Smooth muscle cell (in vitro differentiated cells): ENCODE measurements around the gene RASSF3. TPM values are rescaled to one million over a fixed set of nuclear protein-coding genes. Genes with fewer than 3 reads are reported as not detected.

Source experiments
- DNase-seq: peaks from one replicate; lab custom pipeline; 2025; ENCODE audit not compliant: unreplicated experiment; lab: John Stamatoyannopoulos, UW
- H2AFZ ChIP-seq: fragments of 200-600 bp; sonication (generic); 2 replicates; pipeline ENCODE4 v1.6.0; 2016; ENCODE audit warnings: antibody characterized with exemption, low read depth, mild to moderate bottlenecking
- H3F3A ChIP-seq: fragments of 200-600 bp; sonication (generic); 2 replicates; pipeline ENCODE4 v1.6.0; 2017; ENCODE audit warnings: antibody characterized with exemption, low read depth
- H3K27ac ChIP-seq: fragments of 200-600 bp; sonication (generic); 2 replicates; pipeline ENCODE4 v1.5.1; 2016; ENCODE audit warnings: low read depth, mild to moderate bottlenecking
- H3K27me3 ChIP-seq: fragments of 200-600 bp; sonication (generic); 2 replicates; pipeline ENCODE4 v1.6.1; 2016; ENCODE audit warnings: low read depth, mild to moderate bottlenecking
- H3K36me3 ChIP-seq: fragments of 200-600 bp; sonication (generic); 2 replicates; pipeline ENCODE4 v1.5.1; 2016; ENCODE audit warnings: low read depth
- H3K4me1 ChIP-seq: fragments of 200-600 bp; sonication (generic); 2 replicates; pipeline ENCODE4 v1.5.1; 2016; ENCODE audit warnings: low read depth
- H3K4me2 ChIP-seq: fragments of 200-600 bp; sonication (generic); 2 replicates; pipeline ENCODE4 v1.6.0; 2016; ENCODE audit warnings: mild to moderate bottlenecking
- H3K4me3 ChIP-seq: fragments of 200-600 bp; sonication (generic); 2 replicates; pipeline ENCODE4 v1.5.1; 2016; ENCODE audit warnings: mild to moderate bottlenecking
- H3K79me2 ChIP-seq: fragments of 200-600 bp; sonication (generic); 2 replicates; pipeline ENCODE4 v1.6.0; 2016; ENCODE audit warnings: low read depth, mild to moderate bottlenecking
- H3K9ac ChIP-seq: fragments of 200-600 bp; sonication (generic); 2 replicates; pipeline ENCODE4 v1.6.0; 2016; ENCODE audit warnings: low read depth
- H3K9me3 ChIP-seq: fragments of 200-600 bp; sonication (generic); replicated peaks from 2 replicates; pipeline ENCODE4 v1.5.1; 2016; ENCODE audit warnings: low read depth
- H4K20me1 ChIP-seq: fragments of 200-600 bp; sonication (generic); 2 replicates; pipeline ENCODE4 v1.6.0; 2016; ENCODE audit warnings: low read depth
- WGBS: methylation state at CpG from one replicate; pipeline ENCODE4 v1.1.7; 2016; ENCODE audit warnings: low lambda C conversion rate; 5-methylcytosine and 5-hydroxymethylcytosine counted together
- polyA plus RNA-seq: library from polyadenylated mRNA; unstranded; fragments of >200 nt; fragmentation: Nextera tagmentation; extraction: Ambion mirVana; gene quantifications from 2 replicates; pipeline ENCODE4 v1.2.1, GENCODE V29; 2016
- total RNA-seq: library from RNA; depleted of rRNA; stranded (reverse); fragments of >200 nt; gene quantifications from 2 replicates; pipeline ENCODE4 v1.2.3, GENCODE V29; 2014
- TF ChIP-seq, protein P1 (sequence below): fragments of 200-600 bp; sonication (generic); IDR thresholded peaks from 2 replicates; pipeline ENCODE4 v1.5.1; 2017; ENCODE audit warnings: borderline replicate concordance, mild to moderate bottlenecking, antibody characterized with exemption; ENCODE audit not compliant: insufficient read depth, poor library complexity, severe bottlenecking

The RASSF3 gene
- total and polyA plus RNA-seq, 2 experiments from 2014 or later = 1.2 to 5.6 TPM

DNA sequence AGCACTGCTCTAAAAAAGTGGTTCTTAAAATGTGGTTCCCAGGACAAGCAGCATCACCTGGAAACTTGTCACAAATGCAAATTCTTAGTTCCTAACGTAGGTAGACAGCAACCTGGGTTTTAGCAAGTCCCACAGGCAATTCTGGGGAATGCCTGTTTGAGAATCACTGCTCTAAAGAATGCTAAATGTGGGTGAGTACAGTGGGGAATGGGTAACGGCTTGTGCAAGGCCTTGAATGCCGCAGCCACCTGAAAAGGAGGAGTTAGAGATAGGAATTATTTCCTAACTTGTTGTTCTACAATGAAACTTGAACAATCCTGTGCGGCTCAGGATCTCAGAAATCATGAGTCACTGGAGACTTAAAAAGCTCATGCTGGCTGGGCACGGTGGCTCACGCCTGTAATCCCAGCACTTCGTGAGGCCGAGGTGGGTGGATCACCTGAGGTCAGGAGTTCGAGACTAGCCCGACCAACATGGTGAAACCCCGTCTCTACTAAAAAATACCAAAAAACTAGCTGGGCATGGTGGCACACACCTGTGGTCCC is 114.0 kb downstream of the RASSF3 start:
- Histone ChIP-seq H3K9ac (no peak overlapping the region), H3F3A (no peaks in the 10 kb centered on the region), H4K20me1 (no peaks in the 10 kb centered on the region), H3K27me3 (no peaks in the 10 kb centered on the region), H3K4me2 (no peak overlapping the region), H2AFZ (no peak overlapping the region), H3K4me1 (no peaks in the 10 kb centered on the region), H3K4me3 (no peak overlapping the region), H3K9me3 (no peaks in the 10 kb centered on the region), H3K36me3 (no peaks in the 10 kb centered on the region), H3K79me2 (no peaks in the 10 kb centered on the region), H3K27ac (peak overlapping the region; percentile 31)
- TF ChIP-seq, protein P1, sequence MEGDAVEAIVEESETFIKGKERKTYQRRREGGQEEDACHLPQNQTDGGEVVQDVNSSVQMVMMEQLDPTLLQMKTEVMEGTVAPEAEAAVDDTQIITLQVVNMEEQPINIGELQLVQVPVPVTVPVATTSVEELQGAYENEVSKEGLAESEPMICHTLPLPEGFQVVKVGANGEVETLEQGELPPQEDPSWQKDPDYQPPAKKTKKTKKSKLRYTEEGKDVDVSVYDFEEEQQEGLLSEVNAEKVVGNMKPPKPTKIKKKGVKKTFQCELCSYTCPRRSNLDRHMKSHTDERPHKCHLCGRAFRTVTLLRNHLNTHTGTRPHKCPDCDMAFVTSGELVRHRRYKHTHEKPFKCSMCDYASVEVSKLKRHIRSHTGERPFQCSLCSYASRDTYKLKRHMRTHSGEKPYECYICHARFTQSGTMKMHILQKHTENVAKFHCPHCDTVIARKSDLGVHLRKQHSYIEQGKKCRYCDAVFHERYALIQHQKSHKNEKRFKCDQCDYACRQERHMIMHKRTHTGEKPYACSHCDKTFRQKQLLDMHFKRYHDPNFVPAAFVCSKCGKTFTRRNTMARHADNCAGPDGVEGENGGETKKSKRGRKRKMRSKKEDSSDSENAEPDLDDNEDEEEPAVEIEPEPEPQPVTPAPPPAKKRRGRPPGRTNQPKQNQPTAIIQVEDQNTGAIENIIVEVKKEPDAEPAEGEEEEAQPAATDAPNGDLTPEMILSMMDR = no peak
- no peak for DNase-seq
- WGBS = 81% methylated on average over 11 of the region's 11 CpGs

DNA sequence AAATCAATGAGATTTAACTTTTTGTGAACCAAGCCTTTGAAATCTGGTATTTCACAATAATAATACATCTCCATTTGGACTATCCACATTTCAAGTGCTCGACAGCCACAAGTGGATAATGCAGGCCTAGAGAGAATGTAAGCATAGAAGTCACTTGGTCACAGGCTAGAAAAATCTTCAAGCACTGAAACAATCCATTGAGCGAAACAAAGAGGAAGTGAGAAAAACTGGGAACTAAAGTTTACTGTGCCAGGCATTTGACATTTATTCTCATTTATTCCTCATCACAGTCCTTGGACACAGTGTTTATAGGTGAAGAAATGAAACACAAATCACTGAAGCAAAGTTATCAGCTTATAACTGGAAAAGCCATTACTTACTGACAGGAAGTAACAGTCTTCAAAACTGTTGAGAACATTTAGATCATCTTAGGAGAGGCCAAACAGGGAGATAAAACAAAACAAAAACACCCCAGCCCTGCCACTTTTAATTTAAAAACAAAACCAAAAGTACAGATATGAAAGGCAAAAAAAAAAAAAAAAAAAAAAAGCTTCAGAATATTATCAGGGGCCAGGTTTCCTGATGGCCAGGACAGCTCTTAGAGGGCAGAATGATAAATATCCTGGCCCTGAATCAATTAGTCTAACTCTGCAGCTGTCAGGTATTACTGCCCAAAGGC is 119.8 kb downstream of the RASSF3 start:
- Histone ChIP-seq H3K9me3 (no peaks in the 10 kb centered on the region), H3F3A (no peaks in the 10 kb centered on the region), H3K4me1 (no peaks in the 10 kb centered on the region), H3K27ac (no peak overlapping the region), H4K20me1 (no peaks in the 10 kb centered on the region), H3K4me3 (no peak overlapping the region), H2AFZ (no peak overlapping the region), H3K36me3 (peaks cover under 1% of the 10 kb centered on the region), H3K27me3 (no peaks in the 10 kb centered on the region), H3K79me2 (no peaks in the 10 kb centered on the region), H3K4me2 (no peak overlapping the region), H3K9ac (no peak overlapping the region)
- DNase-seq = no peak
- TF ChIP-seq, protein P1 = no peak
- 90% methylated on average over 2 of the region's 2 CpGs for WGBS

DNA sequence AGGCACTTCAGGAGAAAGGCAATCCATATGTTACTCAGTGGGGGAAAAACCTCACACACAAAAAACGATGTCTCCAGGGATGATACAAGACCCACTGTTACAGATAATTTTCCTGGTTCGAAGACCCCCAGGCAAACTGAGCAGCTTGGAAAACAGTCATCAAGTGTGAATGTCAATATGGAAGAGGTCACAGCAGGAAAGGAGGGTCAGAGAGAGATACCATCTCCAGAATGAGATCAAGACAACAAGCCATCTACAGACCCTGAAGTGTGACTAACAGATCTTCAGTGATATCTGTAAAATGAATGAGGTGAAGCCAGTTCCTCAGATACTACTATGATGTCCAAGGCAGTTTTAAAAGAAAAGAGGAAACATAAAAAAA is 120.3 kb downstream of the RASSF3 start:
- Histone ChIP-seq H3K27ac (no peak overlapping the region), H3K9ac (no peak overlapping the region), H2AFZ (no peak overlapping the region), H3K79me2 (no peaks in the 10 kb centered on the region), H3K36me3 (peaks cover 6% of the 10 kb centered on the region), H3K27me3 (no peaks in the 10 kb centered on the region), H3K4me3 (no peak overlapping the region), H3K9me3 (no peaks in the 10 kb centered on the region), H3K4me1 (no peaks in the 10 kb centered on the region), H4K20me1 (no peaks in the 10 kb centered on the region), H3F3A (no peaks in the 10 kb centered on the region), H3K4me2 (no peak overlapping the region)
- 38% methylated on average over 2 of the region's 2 CpGs for WGBS
- TF ChIP-seq, protein P1 = no peak
- no peak for DNase-seq

DNA sequence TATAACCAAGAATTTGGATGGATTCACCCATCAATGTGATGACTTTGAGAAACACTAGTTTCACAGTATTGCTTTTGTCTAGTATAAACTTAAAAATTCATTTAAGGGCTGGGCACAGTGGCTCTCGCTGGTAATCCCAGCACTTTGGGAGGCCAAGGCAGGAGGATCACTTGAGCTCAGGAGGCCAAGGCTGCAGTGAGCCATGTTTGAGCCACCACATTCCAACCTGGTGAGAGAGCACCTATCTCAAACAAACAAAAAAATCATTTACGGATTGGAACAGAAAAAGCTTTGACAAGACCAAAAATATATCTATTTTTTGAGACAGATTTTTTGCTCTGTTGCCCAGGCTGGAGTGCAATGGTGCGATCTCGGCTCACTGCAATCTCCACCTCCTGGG is 121.4 kb downstream of the RASSF3 start:
- H3K9ac ChIP-seq = no peak overlapping the region
- H4K20me1 ChIP-seq = no peaks in the 10 kb centered on the region
- no peaks in the 10 kb centered on the region for H3K79me2 ChIP-seq
- H3K9me3 ChIP-seq = no peaks in the 10 kb centered on the region
- no peaks in the 10 kb centered on the region for H3K4me1 ChIP-seq
- H3F3A ChIP-seq = no peaks in the 10 kb centered on the region
- no peak overlapping the region for H3K4me3 ChIP-seq
- H2AFZ ChIP-seq = no peak overlapping the region
- H3K27ac ChIP-seq = no peak overlapping the region
- no peaks in the 10 kb centered on the region for H3K27me3 ChIP-seq
- WGBS = 96% methylated on average over 4 of the region's 4 CpGs
- TF ChIP-seq, protein P1 = no peak
- peaks cover 6% of the 10 kb centered on the region for H3K36me3 ChIP-seq
- no peak for DNase-seq
- no peak overlapping the region for H3K4me2 ChIP-seq
